Medulla oblongata (tissue), 1 donor: ENCODE data around the gene TRHDE.
A peak's percentile ranks its signal among the peaks of the same experiment; 100 is the strongest.

ENCODE experiments used
- DNase-seq: peaks from one replicate; pipeline ENCODE4 v3.0.0-alpha.2; 2015; ENCODE audit errors: extremely low spot score

The TRHDE gene

GRCh38 chr12:72272091-72272661, at the start of gene TRHDE:
TSS of gene TRHDE (plus strand) at chr12:72272370. CDS start at chr12:72272644, 274 bp downstream.
- DNase-seq = peak; percentile 11

GRCh38 chr12:72226510-72226909, 45.7 kb upstream of the TRHDE start:
- no peak for DNase-seq

GRCh38 chr12:72228424-72228823, 43.7 kb upstream of the TRHDE start:
- DNase-seq = no peak

- DNase-seq = no peak
Measured at GRCh38 chr12:72230589-72230988, 41.6 kb upstream of the TRHDE start.

GRCh38 chr12:72234886-72235285, 37.3 kb upstream of the TRHDE start:
- no peak for DNase-seq

- no peak for DNase-seq
Measured at GRCh38 chr12:72236071-72236705, 36.0 kb upstream of the TRHDE start.

- no peak for DNase-seq
Measured at GRCh38 chr12:72241552-72241951, 30.6 kb upstream of the TRHDE start.

GRCh38 chr12:72242946-72243345, 29.2 kb upstream of the TRHDE start:
- DNase-seq = no peak

GRCh38 chr12:72246370-72246769, 25.8 kb upstream of the TRHDE start:
- DNase-seq = no peak

- no peak for DNase-seq
Measured at GRCh38 chr12:72250346-72250745, 21.8 kb upstream of the TRHDE start.

GRCh38 chr12:72256725-72257124, 15.4 kb upstream of the TRHDE start:
- no peak for DNase-seq

- no peak for DNase-seq
Measured at GRCh38 chr12:72261885-72262284, 10.3 kb upstream of the TRHDE start.

GRCh38 chr12:72264548-72265175, 7.5 kb upstream of the TRHDE start:
- peak; percentile 27 for DNase-seq

- DNase-seq = no peak
Measured at GRCh38 chr12:72267974-72268373, 4.2 kb upstream of the TRHDE start.

- no peak for DNase-seq
Measured at GRCh38 chr12:72268386-72268785, 3.8 kb upstream of the TRHDE start.

GRCh38 chr12:72269491-72269890, 2.7 kb upstream of the TRHDE start:
- DNase-seq = no peak

GRCh38 chr12:72270246-72270645, 1.9 kb upstream of the TRHDE start:
- DNase-seq = no peak

GRCh38 chr12:72270961-72271360, 1.2 kb upstream of the TRHDE start:
- no peak for DNase-seq

- no peak for DNase-seq
Measured at GRCh38 chr12:72271451-72272090, 599 bp upstream of the TRHDE start.

GRCh38 chr12:72272731-72273498, 745 bp downstream of the TRHDE start:
- no peak for DNase-seq

- DNase-seq = no peak
Measured at GRCh38 chr12:72273499-72273837, 1.3 kb downstream of the TRHDE start.

- DNase-seq = no peak
Measured at GRCh38 chr12:72273851-72274351, 1.7 kb downstream of the TRHDE start.
